Neuronal stem cell (in vitro differentiated cells): ENCODE results near the gene OGFOD2.

Source experiments
- DNase-seq: peaks from one replicate; pipeline ENCODE4 v3.0.0-alpha.2; 2013; ENCODE audit warnings: low spot score
- H2AFZ ChIP-seq: one replicate; pipeline ENCODE4 v1.6.1; 2013; ENCODE audit warnings: mild to moderate bottlenecking, low read length, inconsistent platforms
- H2AK5ac ChIP-seq: 2 replicates; pipeline ENCODE4 v1.6.1; 2013; ENCODE audit warnings: low read depth, mild to moderate bottlenecking, inconsistent platforms, low read length, moderate library complexity, mixed read lengths
- H2BK120ac ChIP-seq: 2 replicates; pipeline ENCODE4 v1.6.1; 2013; ENCODE audit warnings: low read depth, mild to moderate bottlenecking, inconsistent platforms, low read length, moderate library complexity, mixed read lengths
- H2BK12ac ChIP-seq: one replicate; pipeline ENCODE4 v1.6.1; 2013; ENCODE audit warnings: low read length, inconsistent platforms
- H2BK15ac ChIP-seq: 2 replicates; pipeline ENCODE4 v1.6.1; 2013; ENCODE audit warnings: mild to moderate bottlenecking, low read length, inconsistent platforms, mixed read lengths
- H2BK5ac ChIP-seq: one replicate; pipeline ENCODE4 v1.6.1; 2013; ENCODE audit warnings: inconsistent platforms, mild to moderate bottlenecking, low read length, moderate library complexity
- H3K14ac ChIP-seq: one replicate; pipeline ENCODE4 v1.6.1; 2013; ENCODE audit warnings: low read length, inconsistent platforms
- H3K18ac ChIP-seq: 2 replicates; pipeline ENCODE4 v1.6.1; 2013; ENCODE audit warnings: low read length, inconsistent platforms
- H3K23ac ChIP-seq: 2 replicates; pipeline ENCODE4 v1.6.1; 2013; ENCODE audit warnings: low read depth, mild to moderate bottlenecking, mixed read lengths, low read length, inconsistent platforms; ENCODE audit not compliant: poor library complexity
- H3K27ac ChIP-seq: replicated peaks from 3 replicates; pipeline ENCODE4 v1.5.1; 2013; ENCODE audit warnings: low read length, inconsistent platforms
- H3K27me3 ChIP-seq, 3 experiments: 2 replicates each; pipeline ENCODE4 v1.6.1; 2013; ENCODE audit warnings: low read length in 3 of 3, mild to moderate bottlenecking in 2 of 3, inconsistent platforms in 1 of 3, low read depth in 1 of 3, mixed read lengths in 1 of 3, moderate library complexity in 1 of 3; ENCODE audit not compliant: control insufficient read depth in 3 of 3, insufficient read depth in 3 of 3
- H3K36me3 ChIP-seq, 2 donors: replicated peaks in 1 of 2; 2 replicates each; pipeline ENCODE4 v1.6.1; 2013; ENCODE audit warnings: low read length in 2 of 2; ENCODE audit not compliant: control insufficient read depth in 2 of 2, insufficient read depth in 2 of 2
- H3K4ac ChIP-seq: 2 replicates; pipeline ENCODE4 v1.6.1; 2013; ENCODE audit warnings: inconsistent platforms, mild to moderate bottlenecking, low read length, moderate library complexity
- H3K4me1 ChIP-seq, 2 donors: 1 replicate in 1 of 2; 2 replicates in 1 of 2; pipeline ENCODE4 v1.6.1; 2013; ENCODE audit warnings: low read length in 2 of 2, low read depth in 1 of 2; ENCODE audit not compliant: control insufficient read depth in 2 of 2, insufficient read depth in 1 of 2
- H3K4me2 ChIP-seq: one replicate; pipeline ENCODE4 v1.6.1; 2013; ENCODE audit warnings: mild to moderate bottlenecking, low read length, inconsistent platforms; ENCODE audit not compliant: insufficient read depth, poor library complexity, severe bottlenecking
- H3K4me3 ChIP-seq, 2 donors: 2 replicates each; pipeline ENCODE4 v1.5.1; 2013; ENCODE audit warnings: low read length in 2 of 2, mild to moderate bottlenecking in 2 of 2, inconsistent platforms in 1 of 2, moderate library complexity in 1 of 2
- H3K79me1 ChIP-seq: one replicate; pipeline ENCODE4 v1.6.1; 2013; ENCODE audit warnings: low read depth, mild to moderate bottlenecking, inconsistent platforms, low read length, moderate library complexity
- H3K9ac ChIP-seq: one replicate; pipeline ENCODE4 v1.6.1; 2013; ENCODE audit warnings: mild to moderate bottlenecking, low read depth, low read length, inconsistent platforms; ENCODE audit not compliant: poor library complexity
- H3K9me3 ChIP-seq, 2 donors: replicated peaks in 1 of 2; 2 replicates each; pipeline versions ENCODE3 to v1.6.1; 2013; ENCODE audit warnings: low read length in 2 of 2, mild to moderate bottlenecking in 2 of 2, inconsistent platforms in 1 of 2, low read depth in 1 of 2, mixed read lengths in 1 of 2, moderate library complexity in 1 of 2; ENCODE audit not compliant: control insufficient read depth in 2 of 2, insufficient read depth in 1 of 2
- H4K8ac ChIP-seq: one replicate; pipeline ENCODE4 v1.6.1; 2013; ENCODE audit warnings: low read depth, mild to moderate bottlenecking, inconsistent platforms, low read length, moderate library complexity
- H4K91ac ChIP-seq: one replicate; pipeline ENCODE4 v1.6.1; 2013; ENCODE audit warnings: low read length, low read depth, mild to moderate bottlenecking, inconsistent platforms; ENCODE audit not compliant: poor library complexity
- WGBS, 2 donors: extraction: QIAGEN DNeasy Blood & Tissue Kit; methylation state at CpG; one replicate each; pipeline ENCODE4 v1.1.7; 2013; ENCODE audit warnings: missing lambda C conversion rate in 2 of 2, mixed read lengths in 1 of 2; ENCODE audit not compliant: insufficient read length in 2 of 2, insufficient replicate concordance in 1 of 2; ENCODE audit errors: extremely low coverage in 2 of 2; 5-methylcytosine and 5-hydroxymethylcytosine counted together

OGFOD2 gene

DNA sequence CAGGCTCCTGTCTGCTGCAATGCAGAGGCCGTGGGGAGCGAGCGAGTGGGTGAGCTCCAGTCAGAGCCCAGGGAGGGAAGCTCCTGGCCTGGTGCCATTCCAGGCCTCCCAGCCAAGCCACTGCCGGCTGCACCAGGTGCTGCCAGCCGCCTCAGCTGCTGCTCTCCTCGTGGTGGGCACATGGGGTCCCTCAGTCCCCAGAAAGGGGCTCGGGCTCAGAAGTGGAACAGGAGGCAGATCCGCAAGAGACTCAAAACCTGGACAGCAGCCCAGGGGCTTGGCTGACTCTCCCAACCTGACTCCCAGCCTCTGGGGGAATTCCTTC lies 11.1 kb upstream of the OGFOD2 start:
- H2BK120ac ChIP-seq = no peak overlapping the region
- no peak overlapping the region for H2BK5ac ChIP-seq
- peak overlapping the region; percentile 68 for H2BK12ac ChIP-seq
- H3K18ac ChIP-seq = peak overlapping the region; percentile 63
- H2BK15ac ChIP-seq = no peak overlapping the region
- H3K4me2 ChIP-seq = no peak overlapping the region
- no peak overlapping the region for H4K91ac ChIP-seq
- peak overlapping the region; percentile 25 for H2AK5ac ChIP-seq
- no CpG with 5 or more reads among the region's 8 CpGs for WGBS, 2 donors
- no peak overlapping the region for H3K14ac ChIP-seq
- H3K36me3 ChIP-seq = peaks cover 2 to 10% of the 10 kb centered on the region in 2 donors
- no peak overlapping the region for H3K9ac ChIP-seq
- no peak overlapping the region for H4K8ac ChIP-seq
- H3K4me3 ChIP-seq = no peak overlapping the region
- peaks cover 13 to 15% of the 10 kb centered on the region in 2 donors for H3K4me1 ChIP-seq
- DNase-seq = no peak
- no peak overlapping the region for H2AFZ ChIP-seq
- H3K9me3 ChIP-seq = no peaks in the 10 kb centered on the region
- H3K79me1 ChIP-seq = peaks cover 5% of the 10 kb centered on the region
- H3K27me3 ChIP-seq = no peaks in the 10 kb centered on the region
- H3K23ac ChIP-seq = peak overlapping the region; percentile 56
- no peak overlapping the region for H3K27ac ChIP-seq
- H3K4ac ChIP-seq = no peak overlapping the region

DNA sequence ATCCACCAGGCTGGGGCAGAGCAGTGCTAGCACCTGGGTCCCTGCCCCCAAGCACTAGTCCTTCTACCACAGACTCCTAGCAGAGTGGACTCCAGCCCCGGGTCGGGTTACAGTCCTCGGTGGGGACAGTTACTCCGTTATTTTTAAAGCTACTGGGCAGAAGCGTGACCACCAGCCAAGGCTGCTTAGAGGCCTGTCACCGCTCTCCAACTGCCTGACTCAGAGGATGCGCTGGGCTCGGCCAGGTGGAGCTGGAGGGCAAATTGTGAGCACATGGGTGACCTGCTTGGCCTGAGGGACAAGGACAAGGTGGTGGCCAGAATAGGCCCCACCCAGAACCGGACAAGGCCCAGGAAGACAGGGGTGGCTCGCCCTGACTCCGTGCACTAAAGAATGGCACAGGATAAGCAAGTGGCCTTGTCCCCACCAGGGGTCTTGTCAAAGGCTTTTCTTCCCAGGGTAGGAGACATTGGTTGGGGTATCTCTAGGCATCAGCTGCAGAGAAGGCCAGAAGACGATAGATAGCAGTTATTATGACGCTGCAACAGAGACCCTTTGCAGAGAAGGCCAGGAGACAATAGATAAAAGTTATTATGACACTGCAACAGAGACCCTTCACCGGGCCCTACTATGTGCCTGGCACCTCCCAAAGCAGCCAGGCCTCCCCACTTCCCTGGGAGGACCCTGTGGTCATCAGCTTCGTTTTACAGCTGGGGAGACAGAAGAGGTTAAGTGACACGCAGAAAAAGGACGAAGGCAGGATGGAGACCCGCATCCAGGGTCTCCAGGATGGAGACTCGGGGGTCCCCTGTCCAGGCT lies 10.4 kb upstream of the OGFOD2 start:
- Histone ChIP-seq H4K91ac (no peak overlapping the region), H2BK5ac (peak overlapping the region; percentile 70), H3K4me1 (peaks cover 13 to 15% of the 10 kb centered on the region in 2 donors), H2BK15ac (no peak overlapping the region), H3K4me2 (no peak overlapping the region), H2BK12ac (peak overlapping the region; percentile 25), H4K8ac (no peak overlapping the region), H3K4me3 (peak overlapping the region in 1 of 2 donors; percentile 71), H3K27me3 (no peaks in the 10 kb centered on the region), H3K79me1 (peaks cover 5% of the 10 kb centered on the region), H2BK120ac (no peak overlapping the region), H2AK5ac (peak overlapping the region; percentile 25), H3K23ac (peak overlapping the region; percentile 6), H3K18ac (no peak overlapping the region), H3K36me3 (peaks cover 2 to 6% of the 10 kb centered on the region in 2 donors), H3K14ac (peak overlapping the region; percentile 14), H3K27ac (no peak overlapping the region), H3K9ac (no peak overlapping the region), H3K4ac (no peak overlapping the region), H2AFZ (no peak overlapping the region), H3K9me3 (no peaks in the 10 kb centered on the region)
- no CpG with 5 or more reads among the region's 19 CpGs for WGBS, 2 donors
- DNase-seq = no peak

DNA sequence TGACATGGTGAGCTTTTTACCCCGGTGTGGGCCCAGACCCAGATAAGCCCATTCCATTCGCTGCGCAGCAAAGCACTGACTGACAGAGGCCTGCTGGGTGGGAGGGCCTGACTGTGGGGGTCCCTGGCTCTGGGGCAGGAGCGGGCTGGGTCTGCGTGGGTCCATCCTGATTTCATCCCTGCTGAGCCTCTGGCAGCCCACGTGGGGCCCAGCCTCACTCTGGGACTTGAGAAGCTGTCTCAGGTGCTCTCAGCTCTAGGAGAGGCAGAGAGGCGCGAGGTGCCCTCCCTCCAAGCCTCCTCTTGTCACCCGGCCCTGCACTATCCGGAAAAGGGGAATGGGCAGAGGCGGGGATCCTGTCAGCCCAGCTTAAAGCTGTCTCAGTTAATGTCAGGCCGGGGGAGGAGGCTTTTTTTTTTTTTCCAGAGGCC lies 9.7 kb upstream of the OGFOD2 start:
- no peak for DNase-seq

DNA sequence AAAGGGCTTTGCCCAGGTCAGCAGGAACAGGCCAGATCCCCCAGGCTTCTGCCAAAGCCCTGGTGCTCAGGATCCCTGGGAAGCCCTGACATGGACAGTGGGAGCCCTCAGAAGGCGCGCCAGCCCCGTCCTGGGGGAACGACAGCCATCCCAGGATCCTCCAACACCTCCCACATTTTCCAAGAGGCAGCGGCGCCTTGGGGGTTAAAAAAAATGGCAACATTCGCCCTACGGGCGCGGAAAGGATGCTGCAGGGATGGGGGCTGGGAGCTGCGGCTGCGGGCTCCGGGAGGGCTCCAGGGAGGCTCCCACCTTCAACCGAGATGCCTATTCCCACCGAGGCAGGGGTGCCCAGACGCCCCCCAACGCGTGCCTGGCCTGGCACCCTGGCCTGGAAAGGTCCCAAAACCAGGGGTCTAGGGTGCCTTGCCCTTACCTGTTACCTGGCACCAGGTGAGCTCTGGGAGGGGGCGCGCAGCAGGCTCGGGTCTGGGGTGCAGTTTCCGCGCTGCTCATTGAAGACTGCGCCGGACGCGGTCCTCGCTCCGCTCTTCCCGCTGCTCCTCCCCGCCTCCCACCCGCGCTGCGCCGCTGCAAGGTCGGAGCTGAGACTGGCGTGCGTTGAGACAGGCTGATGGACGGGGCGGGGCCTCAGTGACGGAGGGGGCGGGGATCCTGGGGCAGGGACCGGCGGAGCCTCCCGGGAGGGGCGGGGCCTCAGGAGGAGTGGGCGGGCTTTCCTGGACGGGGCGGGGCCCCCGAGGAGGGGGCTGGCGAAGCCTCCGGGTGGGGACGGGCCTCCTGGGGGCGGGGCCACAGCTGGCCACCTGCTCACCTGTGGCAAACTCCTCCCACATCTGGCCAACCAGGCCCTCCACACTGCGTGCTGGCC lies 8.9 kb upstream of the OGFOD2 start, which contains the start of gene ABCB9:
Gene ABCB9, minus strand, starts transcription at position 613 of the 892 bp plus-strand sequence. CDS start 6,228 bp downstream, outside the sequence.
- no peak within 1 kb of the TSS for H4K91ac ChIP-seq
- no peak within 1 kb of the TSS for H3K4ac ChIP-seq
- DNase-seq = peak; percentile 91
- H2BK15ac ChIP-seq = no peak within 1 kb of the TSS
- peak within 1 kb of the TSS; percentile 100 for H3K4me2 ChIP-seq
- no peak within 1 kb of the TSS for H3K14ac ChIP-seq
- peak within 1 kb of the TSS; percentile 91 for H3K18ac ChIP-seq
- peaks cover 13 to 15% of the 10 kb centered on the region in 2 donors for H3K4me1 ChIP-seq
- H2AFZ ChIP-seq = peak within 1 kb of the TSS; percentile 87
- H4K8ac ChIP-seq = no peak within 1 kb of the TSS
- H3K36me3 ChIP-seq = no peaks in the 10 kb centered on the region
- no peak within 1 kb of the TSS for H3K27ac ChIP-seq
- peak within 1 kb of the TSS; percentile 71 to 86 for H3K4me3 ChIP-seq
- H2BK120ac ChIP-seq = no peak within 1 kb of the TSS
- H3K23ac ChIP-seq = peak within 1 kb of the TSS; percentile 94
- no peaks in the 10 kb centered on the region for H3K9me3 ChIP-seq
- H3K9ac ChIP-seq = peak within 1 kb of the TSS; percentile 78
- H3K27me3 ChIP-seq = no peaks in the 10 kb centered on the region
- peaks cover 3% of the 10 kb centered on the region for H3K79me1 ChIP-seq
- H2BK5ac ChIP-seq = peak within 1 kb of the TSS; percentile 70
- no CpG with 5 or more reads among the region's 55 CpGs for WGBS, 2 donors
- H2BK12ac ChIP-seq = no peak within 1 kb of the TSS
- H2AK5ac ChIP-seq = peak within 1 kb of the TSS; percentile 57

More for the DNA sequence above, 9.7 kb upstream of the OGFOD2 start:
- Histone ChIP-seq H2BK15ac (no peak overlapping the region), H3K79me1 (peaks cover 3% of the 10 kb centered on the region), H3K9me3 (no peaks in the 10 kb centered on the region), H4K8ac (no peak overlapping the region), H2AK5ac (peak overlapping the region; percentile 57), H2BK120ac (no peak overlapping the region), H3K18ac (peak overlapping the region; percentile 54), H3K4ac (no peak overlapping the region), H4K91ac (no peak overlapping the region), H3K14ac (no peak overlapping the region), H3K27ac (no peak overlapping the region), H3K4me3 (peak overlapping the region in 1 of 2 donors; percentile 71), H2BK5ac (peak overlapping the region; percentile 70), H3K36me3 (no peaks in the 10 kb centered on the region), H2BK12ac (no peak overlapping the region), H3K23ac (peak overlapping the region; percentile 52), H3K9ac (no peak overlapping the region), H3K4me1 (peaks cover 13 to 15% of the 10 kb centered on the region in 2 donors), H3K27me3 (no peaks in the 10 kb centered on the region), H2AFZ (peak overlapping the region; percentile 87), H3K4me2 (peak overlapping the region; percentile 100)
- WGBS, 2 donors = no CpG with 5 or more reads among the region's 12 CpGs
